ENCODE results near the gene ABCB11. TPM values are rescaled to one million over a fixed set of nuclear protein-coding genes. Genes with fewer than 3 reads are reported as not detected.

Gene ABCB11
- total RNA-seq, 1 experiment from 2014 or later = 0.66 TPM

- Histone ChIP-seq H3K27me3 (ENCODE audit: control insufficient read depth, insufficient read depth, low read length) (no peaks in the 10 kb centered on the region), H3K36me3 (replicated peaks; ENCODE audit: control insufficient read depth, insufficient read depth, low read length) (no peaks in the 10 kb centered on the region), H3K4me3 (ENCODE audit: insufficient read depth, low read depth, low read length) (no peak overlapping the region)
- no peak for DNase-seq
Observed at GRCh38 chr2:169007356-169007755, 23.8 kb downstream of the ABCB11 start.

GRCh38 chr2:169006665-169007064 is 24.5 kb downstream of the ABCB11 start:
- no peak overlapping the region for H3K4me3 ChIP-seq (ENCODE audit: insufficient read depth, low read depth, low read length)

GRCh38 chr2:169005994-169006393 is 25.1 kb downstream of the ABCB11 start:
- DNase-seq = no peak
- no peak overlapping the region for H3K4me3 ChIP-seq (ENCODE audit: insufficient read depth, low read depth, low read length)
- no peaks in the 10 kb centered on the region for H3K27me3 ChIP-seq (ENCODE audit: control insufficient read depth, insufficient read depth, low read length)
- no peaks in the 10 kb centered on the region for H3K36me3 ChIP-seq (replicated peaks; ENCODE audit: control insufficient read depth, insufficient read depth, low read length)

More at GRCh38 chr2:169006665-169007064, 24.5 kb downstream of the ABCB11 start:
- H3K27me3 ChIP-seq (ENCODE audit: control insufficient read depth, insufficient read depth, low read length) = no peaks in the 10 kb centered on the region
- DNase-seq = no peak
- no peaks in the 10 kb centered on the region for H3K36me3 ChIP-seq (replicated peaks; ENCODE audit: control insufficient read depth, insufficient read depth, low read length)

GRCh38 chr2:169005080-169005598 is 26.0 kb downstream of the ABCB11 start:
- Histone ChIP-seq H3K27me3 (ENCODE audit: control insufficient read depth, insufficient read depth, low read length) (no peaks in the 10 kb centered on the region), H3K4me3 (ENCODE audit: insufficient read depth, low read depth, low read length) (no peak overlapping the region), H3K36me3 (replicated peaks; ENCODE audit: control insufficient read depth, insufficient read depth, low read length) (no peaks in the 10 kb centered on the region)
- no peak for DNase-seq

GRCh38 chr2:169002161-169002738 is 28.9 kb downstream of the ABCB11 start:
- H3K27me3 ChIP-seq (ENCODE audit: control insufficient read depth, insufficient read depth, low read length) = no peaks in the 10 kb centered on the region
- no peak for DNase-seq
- H3K36me3 ChIP-seq (replicated peaks; ENCODE audit: control insufficient read depth, insufficient read depth, low read length) = no peaks in the 10 kb centered on the region
- no peak overlapping the region for H3K4me3 ChIP-seq (ENCODE audit: insufficient read depth, low read depth, low read length)

GRCh38 chr2:169001116-169001815 is 29.9 kb downstream of the ABCB11 start:
- no peaks in the 10 kb centered on the region for H3K27me3 ChIP-seq (ENCODE audit: control insufficient read depth, insufficient read depth, low read length)
- no peaks in the 10 kb centered on the region for H3K36me3 ChIP-seq (replicated peaks; ENCODE audit: control insufficient read depth, insufficient read depth, low read length)
- H3K4me3 ChIP-seq (ENCODE audit: insufficient read depth, low read depth, low read length) = no peak overlapping the region
- DNase-seq = no peak

- no peak overlapping the region for H3K4me3 ChIP-seq (ENCODE audit: insufficient read depth, low read depth, low read length)
- no peaks in the 10 kb centered on the region for H3K36me3 ChIP-seq (replicated peaks; ENCODE audit: control insufficient read depth, insufficient read depth, low read length)
- no peak for DNase-seq
- H3K27me3 ChIP-seq (ENCODE audit: control insufficient read depth, insufficient read depth, low read length) = no peaks in the 10 kb centered on the region
Observed at GRCh38 chr2:168999668-169000213, 31.4 kb downstream of the ABCB11 start.

- no peak for DNase-seq
- Histone ChIP-seq H3K27me3 (ENCODE audit: control insufficient read depth, insufficient read depth, low read length) (no peaks in the 10 kb centered on the region), H3K4me3 (ENCODE audit: insufficient read depth, low read depth, low read length) (no peak overlapping the region), H3K36me3 (replicated peaks; ENCODE audit: control insufficient read depth, insufficient read depth, low read length) (no peaks in the 10 kb centered on the region)
Observed at GRCh38 chr2:168998609-168999211, 32.4 kb downstream of the ABCB11 start.

- no peaks in the 10 kb centered on the region for H3K36me3 ChIP-seq (replicated peaks; ENCODE audit: control insufficient read depth, insufficient read depth, low read length)
- H3K27me3 ChIP-seq (ENCODE audit: control insufficient read depth, insufficient read depth, low read length) = no peaks in the 10 kb centered on the region
- no peak for DNase-seq
- H3K4me3 ChIP-seq (ENCODE audit: insufficient read depth, low read depth, low read length) = no peak overlapping the region
Observed at GRCh38 chr2:168997794-168998193, 33.3 kb downstream of the ABCB11 start.

- DNase-seq = no peak
- no peak overlapping the region for H3K4me3 ChIP-seq (ENCODE audit: insufficient read depth, low read depth, low read length)
- no peaks in the 10 kb centered on the region for H3K27me3 ChIP-seq (ENCODE audit: control insufficient read depth, insufficient read depth, low read length)
- H3K36me3 ChIP-seq (replicated peaks; ENCODE audit: control insufficient read depth, insufficient read depth, low read length) = no peaks in the 10 kb centered on the region
Observed at GRCh38 chr2:168997118-168997521, 34.0 kb downstream of the ABCB11 start.

- H3K36me3 ChIP-seq (replicated peaks; ENCODE audit: control insufficient read depth, insufficient read depth, low read length) = no peaks in the 10 kb centered on the region
- H3K4me3 ChIP-seq (ENCODE audit: insufficient read depth, low read depth, low read length) = no peak overlapping the region
- DNase-seq = no peak
- H3K27me3 ChIP-seq (ENCODE audit: control insufficient read depth, insufficient read depth, low read length) = no peaks in the 10 kb centered on the region
Observed at GRCh38 chr2:168995744-168996143, 35.4 kb downstream of the ABCB11 start.

- H3K27me3 ChIP-seq (ENCODE audit: control insufficient read depth, insufficient read depth, low read length) = no peaks in the 10 kb centered on the region
- H3K4me3 ChIP-seq (ENCODE audit: insufficient read depth, low read depth, low read length) = no peak overlapping the region
- no peaks in the 10 kb centered on the region for H3K36me3 ChIP-seq (replicated peaks; ENCODE audit: control insufficient read depth, insufficient read depth, low read length)
- no peak for DNase-seq
Observed at GRCh38 chr2:168993538-168993937, 37.6 kb downstream of the ABCB11 start.

- Histone ChIP-seq H3K36me3 (replicated peaks; ENCODE audit: control insufficient read depth, insufficient read depth, low read length) (no peaks in the 10 kb centered on the region), H3K4me3 (ENCODE audit: insufficient read depth, low read depth, low read length) (no peak overlapping the region), H3K27me3 (ENCODE audit: control insufficient read depth, insufficient read depth, low read length) (no peaks in the 10 kb centered on the region)
- DNase-seq = no peak
Observed at GRCh38 chr2:168992591-168993349, 38.4 kb downstream of the ABCB11 start.

- Histone ChIP-seq H3K27me3 (ENCODE audit: control insufficient read depth, insufficient read depth, low read length) (no peaks in the 10 kb centered on the region), H3K36me3 (replicated peaks; ENCODE audit: control insufficient read depth, insufficient read depth, low read length) (no peaks in the 10 kb centered on the region), H3K4me3 (ENCODE audit: insufficient read depth, low read depth, low read length) (no peak overlapping the region)
- no peak for DNase-seq
Observed at GRCh38 chr2:168992026-168992425, 39.1 kb downstream of the ABCB11 start.

All from H7 (cell line).